WERI-Rb-1 (cell line): Measurements from ENCODE around the gene FOXP4.
A peak's percentile ranks its signal among the peaks of the same experiment; 100 is the strongest.

ENCODE experiments used
- DNase-seq: peaks from one replicate; pipeline ENCODE4 v3.0.0-alpha.2; 2020
- H3K27ac ChIP-seq: fragments of 250-450 bp; sonication (Bioruptor Pico); 2 replicates; pipeline ENCODE4 v1.5.1; 2020; ENCODE audit warnings: mild to moderate bottlenecking, moderate library complexity
- H3K27me3 ChIP-seq: fragments of 250-450 bp; sonication (Bioruptor Pico); 2 replicates; pipeline ENCODE4 v1.5.1; 2021; ENCODE audit warnings: mild to moderate bottlenecking, low read depth, moderate library complexity; ENCODE audit not compliant: insufficient read depth, severe bottlenecking
- H3K36me3 ChIP-seq: fragments of 250-450 bp; sonication (Bioruptor Pico); 2 replicates; pipeline ENCODE4 v1.5.1; 2020; ENCODE audit warnings: mild to moderate bottlenecking, moderate library complexity
- H3K4me3 ChIP-seq: 2 replicates; pipeline ENCODE4 v1.5.1; 2011; ENCODE audit warnings: low read depth, mild to moderate bottlenecking, control low read depth, low read length
- H3K9me3 ChIP-seq: fragments of 250-450 bp; sonication (Bioruptor Pico); 2 replicates; pipeline ENCODE4 v1.5.1; 2021; ENCODE audit warnings: mild to moderate bottlenecking, moderate library complexity; ENCODE audit not compliant: severe bottlenecking
- TF ChIP-seq, protein P1 (sequence below): IDR thresholded peaks from 2 replicates; pipeline ENCODE4 v1.5.1; 2011; ENCODE audit warnings: low read depth, mild to moderate bottlenecking, control low read depth, inconsistent platforms, low read length

The FOXP4 gene

DNA sequence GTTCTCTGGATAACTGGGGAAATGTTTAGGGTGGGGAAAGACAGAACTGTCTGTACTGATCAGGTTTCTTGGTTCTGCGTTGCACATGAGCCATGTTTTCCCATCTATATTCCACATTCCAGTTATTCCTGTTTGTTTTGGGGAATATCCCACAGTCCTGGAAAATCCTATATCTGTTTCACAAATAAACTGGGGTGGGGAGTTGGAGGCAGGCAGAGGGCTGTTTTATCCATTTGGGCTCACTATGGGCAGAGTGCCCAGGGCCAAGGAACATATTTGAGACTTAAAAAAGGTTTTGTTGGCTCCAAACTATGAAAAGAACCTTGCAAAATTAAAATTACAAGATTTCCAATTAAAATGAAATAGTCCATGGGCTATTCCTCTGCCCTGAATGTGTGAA lies 21.5 kb downstream of the FOXP4 start:
- H3K27me3 ChIP-seq = no peaks in the 10 kb centered on the region
- peaks cover 83% of the 10 kb centered on the region for H3K36me3 ChIP-seq
- DNase-seq = no peak
- H3K27ac ChIP-seq = no peak overlapping the region
- no peak overlapping the region for H3K4me3 ChIP-seq
- no peaks in the 10 kb centered on the region for H3K9me3 ChIP-seq
- TF ChIP-seq, protein P1, sequence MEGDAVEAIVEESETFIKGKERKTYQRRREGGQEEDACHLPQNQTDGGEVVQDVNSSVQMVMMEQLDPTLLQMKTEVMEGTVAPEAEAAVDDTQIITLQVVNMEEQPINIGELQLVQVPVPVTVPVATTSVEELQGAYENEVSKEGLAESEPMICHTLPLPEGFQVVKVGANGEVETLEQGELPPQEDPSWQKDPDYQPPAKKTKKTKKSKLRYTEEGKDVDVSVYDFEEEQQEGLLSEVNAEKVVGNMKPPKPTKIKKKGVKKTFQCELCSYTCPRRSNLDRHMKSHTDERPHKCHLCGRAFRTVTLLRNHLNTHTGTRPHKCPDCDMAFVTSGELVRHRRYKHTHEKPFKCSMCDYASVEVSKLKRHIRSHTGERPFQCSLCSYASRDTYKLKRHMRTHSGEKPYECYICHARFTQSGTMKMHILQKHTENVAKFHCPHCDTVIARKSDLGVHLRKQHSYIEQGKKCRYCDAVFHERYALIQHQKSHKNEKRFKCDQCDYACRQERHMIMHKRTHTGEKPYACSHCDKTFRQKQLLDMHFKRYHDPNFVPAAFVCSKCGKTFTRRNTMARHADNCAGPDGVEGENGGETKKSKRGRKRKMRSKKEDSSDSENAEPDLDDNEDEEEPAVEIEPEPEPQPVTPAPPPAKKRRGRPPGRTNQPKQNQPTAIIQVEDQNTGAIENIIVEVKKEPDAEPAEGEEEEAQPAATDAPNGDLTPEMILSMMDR = no peak

DNA sequence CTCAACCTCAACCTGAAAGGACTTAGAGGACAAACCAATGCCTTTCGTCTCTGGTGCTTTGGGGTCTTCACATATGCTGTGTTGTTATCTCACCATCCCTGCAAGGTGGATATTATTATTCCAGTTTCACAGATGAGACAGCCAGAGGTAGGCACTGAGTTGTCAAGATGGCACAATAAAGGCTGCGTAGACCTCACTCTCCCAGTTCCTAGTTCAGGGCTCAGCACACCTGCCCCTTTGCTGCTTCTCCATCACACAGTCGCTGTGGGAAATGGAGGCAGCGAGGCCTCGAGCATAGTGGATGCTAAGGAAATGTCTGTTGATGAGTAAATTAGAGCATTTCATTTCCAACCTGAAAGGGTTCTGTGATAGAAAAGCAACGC lies 22.0 kb downstream of the FOXP4 start:
- Histone ChIP-seq H3K9me3 (no peaks in the 10 kb centered on the region), H3K27ac (no peak overlapping the region), H3K4me3 (no peak overlapping the region), H3K27me3 (no peaks in the 10 kb centered on the region), H3K36me3 (peaks cover 88% of the 10 kb centered on the region)
- TF ChIP-seq, protein P1 = no peak
- DNase-seq = no peak

DNA sequence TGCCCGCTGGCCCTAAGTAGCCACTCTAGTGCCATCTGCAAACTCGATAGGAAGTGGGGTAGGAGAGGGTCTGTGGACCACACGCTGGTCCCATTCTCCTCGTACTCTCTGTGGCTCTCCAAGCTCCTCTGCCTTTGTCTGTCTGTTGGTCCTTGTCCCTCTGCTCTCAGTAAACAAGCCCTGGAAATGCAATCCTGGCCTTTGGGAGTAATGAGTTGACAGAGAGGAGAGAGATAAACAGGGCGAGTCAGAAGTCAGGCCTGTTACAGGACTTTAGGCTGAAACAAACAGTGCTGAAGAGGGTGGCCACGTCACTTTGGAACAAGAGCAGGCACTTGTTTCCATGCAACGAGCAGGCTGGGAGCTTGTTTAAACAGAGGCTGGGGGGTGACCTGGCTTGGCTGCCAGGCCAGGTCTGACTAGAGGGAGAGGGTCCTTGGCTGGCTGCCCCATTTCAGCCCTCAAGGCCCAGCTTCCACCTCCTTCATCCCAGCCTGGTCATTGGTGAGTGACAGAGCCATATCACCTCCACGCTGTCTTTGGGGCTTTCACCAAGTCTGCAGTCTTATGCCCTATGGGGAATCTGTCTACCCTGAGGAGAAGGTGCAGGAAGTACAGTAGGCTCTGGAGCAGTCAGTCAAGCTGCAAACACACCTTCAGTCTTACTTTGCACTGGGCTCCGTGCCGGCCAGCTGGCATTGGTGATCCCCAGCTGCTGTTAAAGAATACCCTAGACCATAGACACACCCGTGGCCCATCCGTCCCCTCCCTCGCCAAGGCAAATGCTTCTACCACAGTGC lies 22.6 kb downstream of the FOXP4 start:
- DNase-seq = no peak
- H3K27ac ChIP-seq = peak overlapping the region; percentile 60
- peaks cover 94% of the 10 kb centered on the region for H3K36me3 ChIP-seq
- no peaks in the 10 kb centered on the region for H3K9me3 ChIP-seq
- TF ChIP-seq, protein P1 = no peak
- no peak overlapping the region for H3K4me3 ChIP-seq
- no peaks in the 10 kb centered on the region for H3K27me3 ChIP-seq

DNA sequence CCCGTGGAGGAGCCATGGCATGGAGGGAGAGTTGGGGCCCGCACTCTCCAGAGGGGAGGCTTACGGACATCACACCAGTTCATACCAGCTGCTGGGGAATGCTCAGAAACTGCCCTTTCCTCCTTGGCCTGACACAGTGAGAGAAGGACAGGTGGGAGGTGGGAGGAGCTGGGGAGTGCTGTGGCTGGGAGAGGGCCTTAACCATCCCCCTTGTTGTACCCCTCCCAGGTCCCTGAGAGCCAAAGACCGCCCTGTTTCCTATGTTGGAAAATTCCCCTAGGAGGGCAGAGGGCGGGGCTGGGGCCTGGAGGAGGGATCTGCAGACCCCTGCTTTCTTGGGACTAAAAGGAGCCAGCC lies 24.1 kb downstream of the FOXP4 start:
- TF ChIP-seq, protein P1 = no peak
- no peaks in the 10 kb centered on the region for H3K9me3 ChIP-seq
- H3K4me3 ChIP-seq = no peak overlapping the region
- peak overlapping the region; percentile 60 for H3K27ac ChIP-seq
- H3K27me3 ChIP-seq = no peaks in the 10 kb centered on the region
- DNase-seq = peak; percentile 41
- H3K36me3 ChIP-seq = peaks cover 98% of the 10 kb centered on the region

DNA sequence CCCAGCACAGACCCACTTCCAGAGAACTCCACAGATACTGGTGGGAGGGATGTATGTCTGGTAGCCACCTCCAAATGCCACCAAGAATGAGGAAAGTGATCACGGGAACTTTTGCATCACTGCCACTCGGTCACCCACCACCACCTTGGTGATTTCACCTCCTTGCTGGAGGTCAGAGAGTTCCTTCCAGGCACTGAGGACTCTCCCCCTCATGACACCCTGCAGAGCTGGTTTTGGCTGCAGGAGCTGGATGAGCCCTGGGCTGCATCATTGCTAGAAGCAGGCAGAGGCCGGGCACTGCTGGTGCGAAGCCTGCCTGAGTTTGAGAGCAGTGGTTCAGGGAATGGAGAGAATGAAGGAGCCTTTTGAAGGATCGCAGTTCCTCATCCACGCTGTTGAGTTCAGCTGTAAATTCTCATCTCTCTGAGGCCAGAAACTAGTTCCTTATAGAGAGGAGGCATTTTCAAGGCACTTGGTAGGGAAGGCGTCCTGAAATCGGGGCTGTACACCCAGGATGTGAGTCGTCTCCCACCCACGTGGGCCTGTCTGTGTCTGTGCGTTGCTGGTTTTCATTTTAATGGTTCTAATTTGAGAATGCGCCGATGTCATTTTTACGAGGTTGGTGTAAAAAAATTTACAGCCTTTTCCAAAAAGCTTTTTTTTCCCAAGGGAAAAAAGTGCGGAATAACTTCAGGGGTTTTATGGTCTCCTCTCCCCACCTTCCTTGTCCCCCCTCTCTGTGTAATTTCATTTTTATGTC lies 25.0 kb downstream of the FOXP4 start:
- H3K36me3 ChIP-seq = peaks cover 88% of the 10 kb centered on the region
- no peak for DNase-seq
- H3K27ac ChIP-seq = no peak overlapping the region
- TF ChIP-seq, protein P1 = no peak
- H3K4me3 ChIP-seq = no peak overlapping the region
- H3K27me3 ChIP-seq = no peaks in the 10 kb centered on the region
- H3K9me3 ChIP-seq = no peaks in the 10 kb centered on the region
